ENCODE data around the gene ANXA2.

Gene ANXA2

DNA sequence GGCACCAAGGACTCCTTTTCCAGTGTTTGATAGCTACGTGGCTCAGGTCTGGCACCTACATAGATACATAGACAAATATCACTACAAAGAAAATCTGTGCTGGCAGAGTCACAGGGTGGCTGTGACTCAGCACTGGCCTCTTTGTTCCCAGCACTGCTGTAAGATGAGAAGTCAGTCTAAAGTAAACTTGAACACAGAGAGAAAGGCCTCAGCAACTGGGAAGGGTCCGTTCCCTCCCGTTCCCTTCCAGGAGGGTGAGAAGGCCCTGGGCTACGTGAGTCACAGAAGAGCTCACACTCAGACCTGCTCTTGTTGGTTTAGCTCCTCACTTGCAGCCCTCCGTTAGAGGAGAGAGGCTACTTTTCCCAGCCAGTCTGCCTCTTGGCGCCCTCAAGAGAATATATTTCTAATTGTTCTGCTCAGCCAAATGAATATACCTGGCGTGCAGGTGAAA lies 23.1 kb downstream of the ANXA2 start:
- no peak overlapping the region for H3K14ac ChIP-seq (ENCODE audit: low read length)
- H2BK12ac ChIP-seq (ENCODE audit: low read length) = no peak overlapping the region
- H3K23ac ChIP-seq (ENCODE audit: low read length) = no peak overlapping the region
- DNase-seq = peak; percentile 48 to 64
- H3K4me1 ChIP-seq (ENCODE audit: control insufficient read depth in 1 of 2, insufficient read depth in 2 of 2, low read length in 2 of 2) = peaks cover 15 to 27% of the 10 kb centered on the region in 2 experiments
- H4K12ac ChIP-seq (ENCODE audit: low read depth, low read length) = no peak overlapping the region
- peaks cover 38 to 57% of the 10 kb centered on the region in 2 experiments for H3K36me3 ChIP-seq (ENCODE audit: control insufficient read depth in 1 of 2, insufficient read depth in 2 of 2, low read length in 2 of 2)
- no peak overlapping the region for H3K4me2 ChIP-seq (ENCODE audit: low read length)
- H2AK5ac ChIP-seq (ENCODE audit: low read length) = no peak overlapping the region
- no peak overlapping the region for H3K4ac ChIP-seq (ENCODE audit: low read depth, low read length)
- H4K8ac ChIP-seq (ENCODE audit: low read depth, low read length) = no peak overlapping the region
- H3K18ac ChIP-seq (ENCODE audit: low read length) = no peak overlapping the region
- peak overlapping the region; percentile 67 for H3K27ac ChIP-seq (ENCODE audit: low read depth, low read length)
- no peak overlapping the region for H4K91ac ChIP-seq (ENCODE audit: low read depth, low read length)
- H3K79me1 ChIP-seq (ENCODE audit: low read length) = peaks cover 22% of the 10 kb centered on the region
- no peaks in the 10 kb centered on the region for H3K9me3 ChIP-seq (ENCODE audit: insufficient read depth, low read depth, low read length)
- H3K79me2 ChIP-seq (ENCODE audit: control insufficient read depth, insufficient read depth, low read length, poor library complexity) = peaks cover 9% of the 10 kb centered on the region
- no CpG with 5 or more reads among the region's 7 CpGs for WGBS (ENCODE audit: extremely low coverage, insufficient coverage, insufficient read length)
- no peak overlapping the region for H3K4me3 ChIP-seq (ENCODE audit: low read depth, low read length)
- H3K27me3 ChIP-seq (ENCODE audit: insufficient read depth, low read length) = no peaks in the 10 kb centered on the region
- H3K9ac ChIP-seq (ENCODE audit: low read length) = no peak overlapping the region
- no peak overlapping the region for H2BK5ac ChIP-seq (ENCODE audit: low read depth, low read length, poor library complexity)
- no peak overlapping the region for H2AFZ ChIP-seq (ENCODE audit: insufficient read depth, low read length, poor library complexity)
- H2BK120ac ChIP-seq (ENCODE audit: insufficient read depth, low read length, poor library complexity) = no peak overlapping the region

DNA sequence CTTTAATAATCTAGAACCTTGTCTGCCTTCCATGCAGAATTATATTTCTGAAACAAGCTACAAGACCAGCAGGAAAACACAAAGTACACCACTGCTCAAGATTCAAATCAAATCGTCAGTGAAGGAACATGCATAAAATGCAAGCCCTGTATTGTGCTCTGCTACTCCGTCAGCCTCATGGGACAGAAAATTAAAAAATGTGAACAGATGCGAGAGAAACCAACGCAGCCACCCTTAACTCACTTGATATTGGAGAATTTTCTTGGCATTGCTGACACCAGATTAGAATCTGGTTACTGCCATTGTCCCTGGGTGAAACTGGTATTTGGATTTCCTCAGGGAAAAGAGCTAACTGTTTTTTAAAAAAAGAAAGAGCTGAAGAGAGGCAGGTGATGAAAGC lies 23.6 kb downstream of the ANXA2 start:
- no peak overlapping the region for H4K91ac ChIP-seq (ENCODE audit: low read depth, low read length)
- H3K79me1 ChIP-seq (ENCODE audit: low read length) = peaks cover 22% of the 10 kb centered on the region
- peaks cover 9% of the 10 kb centered on the region for H3K79me2 ChIP-seq (ENCODE audit: control insufficient read depth, insufficient read depth, low read length, poor library complexity)
- H2AK5ac ChIP-seq (ENCODE audit: low read length) = no peak overlapping the region
- H3K27ac ChIP-seq (ENCODE audit: low read depth, low read length) = peak overlapping the region; percentile 67
- H3K36me3 ChIP-seq (ENCODE audit: control insufficient read depth in 1 of 2, insufficient read depth in 2 of 2, low read length in 2 of 2) = peaks cover 38 to 61% of the 10 kb centered on the region in 2 experiments
- peaks cover 15 to 27% of the 10 kb centered on the region in 2 experiments for H3K4me1 ChIP-seq (ENCODE audit: control insufficient read depth in 1 of 2, insufficient read depth in 2 of 2, low read length in 2 of 2)
- no peak overlapping the region for H3K23ac ChIP-seq (ENCODE audit: low read length)
- no peak overlapping the region for H3K14ac ChIP-seq (ENCODE audit: low read length)
- no peak overlapping the region for H3K4me2 ChIP-seq (ENCODE audit: low read length)
- H2BK120ac ChIP-seq (ENCODE audit: insufficient read depth, low read length, poor library complexity) = no peak overlapping the region
- H2BK5ac ChIP-seq (ENCODE audit: low read depth, low read length, poor library complexity) = peak overlapping the region; percentile 41
- peak overlapping the region; percentile 30 for H3K4ac ChIP-seq (ENCODE audit: low read depth, low read length)
- no peak overlapping the region for H4K8ac ChIP-seq (ENCODE audit: low read depth, low read length)
- H2AFZ ChIP-seq (ENCODE audit: insufficient read depth, low read length, poor library complexity) = no peak overlapping the region
- no peak overlapping the region for H4K12ac ChIP-seq (ENCODE audit: low read depth, low read length)
- no peak for DNase-seq
- no peak overlapping the region for H3K18ac ChIP-seq (ENCODE audit: low read length)
- no peak overlapping the region for H3K9ac ChIP-seq (ENCODE audit: low read length)
- H2BK12ac ChIP-seq (ENCODE audit: low read length) = peak overlapping the region; percentile 20
- H3K9me3 ChIP-seq (ENCODE audit: insufficient read depth, low read depth, low read length) = no peaks in the 10 kb centered on the region
- no CpG with 5 or more reads among the region's 4 CpGs for WGBS (ENCODE audit: extremely low coverage, insufficient coverage, insufficient read length)
- no peaks in the 10 kb centered on the region for H3K27me3 ChIP-seq (ENCODE audit: insufficient read depth, low read length)
- no peak overlapping the region for H3K4me3 ChIP-seq (ENCODE audit: low read depth, low read length)

DNA sequence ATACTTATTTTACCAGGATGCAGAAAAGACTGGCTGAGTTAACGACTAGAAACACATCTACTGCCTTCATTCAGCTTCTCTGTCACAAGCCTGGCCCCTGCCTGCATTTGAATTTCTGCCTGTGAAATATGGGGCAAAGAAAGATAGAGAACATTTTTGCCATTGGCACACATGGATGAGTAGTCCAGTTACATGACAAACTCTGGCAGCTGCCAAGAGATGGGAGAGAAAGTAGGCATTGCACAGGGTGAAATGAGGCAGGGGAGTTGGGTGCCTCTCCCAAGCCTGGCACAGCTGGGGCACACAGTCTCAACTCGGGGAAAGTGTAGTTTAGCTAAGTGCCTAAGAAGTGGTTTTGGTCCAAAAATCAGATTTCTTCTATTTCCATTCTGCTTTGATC lies 24.0 kb downstream of the ANXA2 start:
- peaks cover 22% of the 10 kb centered on the region for H3K79me1 ChIP-seq (ENCODE audit: low read length)
- peak overlapping the region; percentile 23 for H4K91ac ChIP-seq (ENCODE audit: low read depth, low read length)
- no peak overlapping the region for H3K4me3 ChIP-seq (ENCODE audit: low read depth, low read length)
- H2AFZ ChIP-seq (ENCODE audit: insufficient read depth, low read length, poor library complexity) = no peak overlapping the region
- H3K27ac ChIP-seq (ENCODE audit: low read depth, low read length) = peak overlapping the region; percentile 67
- no CpG with 5 or more reads among the region's 2 CpGs for WGBS (ENCODE audit: extremely low coverage, insufficient coverage, insufficient read length)
- H2BK12ac ChIP-seq (ENCODE audit: low read length) = no peak overlapping the region
- H3K9me3 ChIP-seq (ENCODE audit: insufficient read depth, low read depth, low read length) = no peaks in the 10 kb centered on the region
- H3K14ac ChIP-seq (ENCODE audit: low read length) = no peak overlapping the region
- no peak overlapping the region for H2AK5ac ChIP-seq (ENCODE audit: low read length)
- no peak overlapping the region for H3K18ac ChIP-seq (ENCODE audit: low read length)
- no peak overlapping the region for H4K8ac ChIP-seq (ENCODE audit: low read depth, low read length)
- peaks cover 9% of the 10 kb centered on the region for H3K79me2 ChIP-seq (ENCODE audit: control insufficient read depth, insufficient read depth, low read length, poor library complexity)
- no peak overlapping the region for H3K4me2 ChIP-seq (ENCODE audit: low read length)
- H3K36me3 ChIP-seq (ENCODE audit: control insufficient read depth in 1 of 2, insufficient read depth in 2 of 2, low read length in 2 of 2) = peaks cover 40 to 65% of the 10 kb centered on the region in 2 experiments
- H3K4ac ChIP-seq (ENCODE audit: low read depth, low read length) = no peak overlapping the region
- no peak for DNase-seq
- H4K12ac ChIP-seq (ENCODE audit: low read depth, low read length) = no peak overlapping the region
- H3K23ac ChIP-seq (ENCODE audit: low read length) = no peak overlapping the region
- H2BK120ac ChIP-seq (ENCODE audit: insufficient read depth, low read length, poor library complexity) = no peak overlapping the region
- H2BK5ac ChIP-seq (ENCODE audit: low read depth, low read length, poor library complexity) = peak overlapping the region; percentile 61
- peaks cover 15 to 27% of the 10 kb centered on the region in 2 experiments for H3K4me1 ChIP-seq (ENCODE audit: control insufficient read depth in 1 of 2, insufficient read depth in 2 of 2, low read length in 2 of 2)
- H3K9ac ChIP-seq (ENCODE audit: low read length) = no peak overlapping the region
- H3K27me3 ChIP-seq (ENCODE audit: insufficient read depth, low read length) = no peaks in the 10 kb centered on the region

DNA sequence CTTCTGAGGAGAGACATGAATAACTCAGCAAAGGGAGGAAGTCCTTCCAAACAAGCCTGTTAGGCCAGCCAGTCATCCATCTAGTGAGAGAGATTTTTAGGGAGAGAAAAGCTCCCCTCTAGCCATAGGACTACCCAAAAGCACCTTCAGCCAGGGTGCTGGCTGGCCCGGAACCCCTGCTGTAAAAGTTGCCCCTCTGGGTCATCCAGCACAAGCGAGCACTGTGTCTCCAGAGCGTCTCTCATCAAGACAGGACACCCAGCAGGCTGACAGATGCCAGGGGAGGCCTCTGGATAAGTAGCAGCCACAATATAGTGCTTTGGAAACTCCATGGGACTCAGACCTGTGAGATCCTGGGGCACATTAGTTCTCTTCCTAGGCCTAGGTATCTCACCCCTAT lies 24.5 kb downstream of the ANXA2 start:
- Histone ChIP-seq H2AFZ (ENCODE audit: insufficient read depth, low read length, poor library complexity) (no peak overlapping the region), H3K27me3 (ENCODE audit: insufficient read depth, low read length) (no peaks in the 10 kb centered on the region), H3K79me2 (ENCODE audit: control insufficient read depth, insufficient read depth, low read length, poor library complexity) (peaks cover 9% of the 10 kb centered on the region), H3K4ac (ENCODE audit: low read depth, low read length) (peak overlapping the region; percentile 4), H4K12ac (ENCODE audit: low read depth, low read length) (no peak overlapping the region), H3K4me3 (ENCODE audit: low read depth, low read length) (no peak overlapping the region), H3K79me1 (ENCODE audit: low read length) (peaks cover 22% of the 10 kb centered on the region), H2BK12ac (ENCODE audit: low read length) (no peak overlapping the region), H3K9me3 (ENCODE audit: insufficient read depth, low read depth, low read length) (no peaks in the 10 kb centered on the region), H3K27ac (ENCODE audit: low read depth, low read length) (peak overlapping the region; percentile 67), H3K9ac (ENCODE audit: low read length) (no peak overlapping the region), H3K18ac (ENCODE audit: low read length) (peak overlapping the region; percentile 23), H3K23ac (ENCODE audit: low read length) (no peak overlapping the region), H3K14ac (ENCODE audit: low read length) (no peak overlapping the region), H3K36me3 (ENCODE audit: control insufficient read depth in 1 of 2, insufficient read depth in 2 of 2, low read length in 2 of 2) (peaks cover 37 to 63% of the 10 kb centered on the region in 2 experiments), H2BK5ac (ENCODE audit: low read depth, low read length, poor library complexity) (peak overlapping the region; percentile 37), H4K91ac (ENCODE audit: low read depth, low read length) (peak overlapping the region; percentile 39), H2AK5ac (ENCODE audit: low read length) (no peak overlapping the region), H3K4me1 (ENCODE audit: control insufficient read depth in 1 of 2, insufficient read depth in 2 of 2, low read length in 2 of 2) (peaks cover 15 to 27% of the 10 kb centered on the region in 2 experiments), H3K4me2 (ENCODE audit: low read length) (no peak overlapping the region), H4K8ac (ENCODE audit: low read depth, low read length) (no peak overlapping the region), H2BK120ac (ENCODE audit: insufficient read depth, low read length, poor library complexity) (no peak overlapping the region)
- WGBS (ENCODE audit: extremely low coverage, insufficient coverage, insufficient read length) = no CpG with 5 or more reads among the region's 3 CpGs
- DNase-seq = no peak
